ENCODE results near the gene HEBP2.
A peak's percentile ranks its signal among the peaks of the same experiment; 100 is the strongest.

DNA sequence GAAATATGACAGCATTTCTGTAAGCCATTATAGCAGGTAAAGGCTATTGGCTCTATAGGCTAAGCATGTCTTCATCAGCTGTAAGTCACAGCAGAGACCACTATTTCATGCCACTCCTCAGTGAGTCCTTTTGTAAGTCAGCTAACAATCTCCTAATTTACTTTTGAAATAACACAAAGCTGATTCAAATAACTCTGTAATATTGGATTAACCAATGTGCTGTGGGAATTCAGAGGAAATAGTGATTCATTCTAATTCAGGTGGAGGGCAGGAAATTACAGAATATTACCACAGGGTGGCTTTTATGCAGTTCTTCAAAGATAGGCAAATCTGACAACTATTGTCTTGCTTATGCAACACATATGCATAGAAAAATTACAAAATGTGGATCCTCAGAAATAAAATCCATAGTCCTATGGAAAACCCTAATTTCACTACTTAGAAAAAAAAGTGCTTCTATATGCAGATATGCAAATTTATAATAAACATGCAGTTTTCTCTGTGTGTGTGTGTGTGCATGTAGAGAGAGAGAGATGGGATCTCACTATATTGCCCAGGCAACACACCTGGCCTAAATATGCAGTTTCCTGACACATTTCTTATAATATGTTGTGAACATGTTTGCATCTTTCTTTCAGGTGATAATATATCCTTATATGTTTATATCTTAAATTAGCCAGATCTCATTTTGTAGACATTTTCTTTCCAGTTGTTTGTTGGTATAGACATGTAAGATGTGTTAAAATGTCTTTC, 31.1 kb upstream of the HEBP2 start:
- TF ChIP-seq, protein P1, sequence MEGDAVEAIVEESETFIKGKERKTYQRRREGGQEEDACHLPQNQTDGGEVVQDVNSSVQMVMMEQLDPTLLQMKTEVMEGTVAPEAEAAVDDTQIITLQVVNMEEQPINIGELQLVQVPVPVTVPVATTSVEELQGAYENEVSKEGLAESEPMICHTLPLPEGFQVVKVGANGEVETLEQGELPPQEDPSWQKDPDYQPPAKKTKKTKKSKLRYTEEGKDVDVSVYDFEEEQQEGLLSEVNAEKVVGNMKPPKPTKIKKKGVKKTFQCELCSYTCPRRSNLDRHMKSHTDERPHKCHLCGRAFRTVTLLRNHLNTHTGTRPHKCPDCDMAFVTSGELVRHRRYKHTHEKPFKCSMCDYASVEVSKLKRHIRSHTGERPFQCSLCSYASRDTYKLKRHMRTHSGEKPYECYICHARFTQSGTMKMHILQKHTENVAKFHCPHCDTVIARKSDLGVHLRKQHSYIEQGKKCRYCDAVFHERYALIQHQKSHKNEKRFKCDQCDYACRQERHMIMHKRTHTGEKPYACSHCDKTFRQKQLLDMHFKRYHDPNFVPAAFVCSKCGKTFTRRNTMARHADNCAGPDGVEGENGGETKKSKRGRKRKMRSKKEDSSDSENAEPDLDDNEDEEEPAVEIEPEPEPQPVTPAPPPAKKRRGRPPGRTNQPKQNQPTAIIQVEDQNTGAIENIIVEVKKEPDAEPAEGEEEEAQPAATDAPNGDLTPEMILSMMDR (conservative IDR thresholded peaks at IDR 0.05; ENCODE audit: low read length), result peak; percentile 39
- TF ChIP-seq EZH2phosphoT487 (IDR thresholded peaks at IDR 0.05; ENCODE audit: borderline replicate concordance, low read depth, low read length), result no peak

Measured in OCI-LY7 (cell line).